Endothelial cell of umbilical vein (primary cell): ENCODE measurements around the gene ULK4. TPM values are rescaled to one million over a fixed set of nuclear protein-coding genes. Genes with fewer than 3 reads are reported as not detected.

Experiments
- BruUV-seq: library from RNA; stranded (reverse); fragments of 400-500 nt; replicated peaks from 2 replicates; lab custom pipeline; 2021; lab: Mats Ljungman, UMichigan
- CTCF ChIA-PET: fragments of 300-600, 350-600 bp; sonication (Branson Sonifier 250); formaldehyde crosslinking; loops from one replicate; lab custom pipeline; 2021; ENCODE audit warnings: antibody characterized with exemption, inconsistent platforms; lab: Charles Lee
- POLR2A ChIA-PET: fragments of 300-600, 350-600 bp; sonication (Branson Sonifier 250); formaldehyde crosslinking; loops from one replicate; lab custom pipeline; 2021; ENCODE audit warnings: antibody characterized with exemption, inconsistent platforms; lab: Charles Lee
- DNase-seq: peaks from one replicate; pipeline ENCODE4 v3.0.0-alpha.2; 2011; ENCODE audit warnings: low read depth, low spot score
- FAIRE-seq: peaks from 2 replicates; lab custom pipeline; 2011; peaks lifted over from hg19 to GRCh38; lab: Jason Lieb, UNC
- H2AFZ ChIP-seq: 2 replicates; pipeline ENCODE4 v1.6.0; 2012; ENCODE audit warnings: low read depth, low read length, control low read depth, inconsistent platforms
- H3K27ac ChIP-seq: 2 replicates; pipeline ENCODE4 v1.5.1; 2011; ENCODE audit warnings: low read depth, mild to moderate bottlenecking, control low read depth, low read length, moderate library complexity; ENCODE audit not compliant: insufficient read depth
- H3K27me3 ChIP-seq, 2 experiments: 2 replicates each; pipeline versions ENCODE4 v1.6.0 to v1.6.1; 2011; ENCODE audit warnings: low read length in 2 of 2, mixed read lengths in 1 of 2; ENCODE audit not compliant: control insufficient read depth in 2 of 2, insufficient read depth in 2 of 2
- H3K36me3 ChIP-seq, 2 experiments: 2 replicates in 1 of 2; 3 replicates in 1 of 2; pipeline ENCODE4 v1.5.1; 2011; ENCODE audit warnings: low read length in 2 of 2, mild to moderate bottlenecking in 1 of 2, moderate library complexity in 1 of 2; ENCODE audit not compliant: control insufficient read depth in 2 of 2, insufficient read depth in 2 of 2; ENCODE audit errors: extremely low read depth in 1 of 2
- H3K4me1 ChIP-seq: 3 replicates; pipeline ENCODE4 v1.5.1; 2011; ENCODE audit warnings: mild to moderate bottlenecking, low read length; ENCODE audit not compliant: control insufficient read depth, insufficient read depth; ENCODE audit errors: extremely low read depth
- H3K4me2 ChIP-seq: 2 replicates; pipeline ENCODE4 v1.6.1; 2011; ENCODE audit warnings: low read length, control low read depth, mixed read lengths; ENCODE audit not compliant: insufficient read depth
- H3K4me3 ChIP-seq, 3 experiments: fragments of 200-600 bp in 1 of 3; sonication (generic), shearing (Covaris generic) in 1 of 3; replicated peaks in 1 of 3; 2 replicates each; pipeline ENCODE4 v1.5.1; 2011 to 2016; ENCODE audit warnings: control low read depth in 3 of 3, low read length in 3 of 3, mild to moderate bottlenecking in 2 of 3, inconsistent platforms in 1 of 3, low read depth in 1 of 3, moderate library complexity in 1 of 3; ENCODE audit not compliant: insufficient read depth in 1 of 3
- H3K79me2 ChIP-seq: 2 replicates; pipeline ENCODE4 v1.6.0; 2012; ENCODE audit warnings: low read length, inconsistent platforms; ENCODE audit not compliant: control insufficient read depth, insufficient read depth
- H3K9ac ChIP-seq: replicated peaks from 2 replicates; pipeline ENCODE3; 2011; ENCODE audit warnings: low read length, control low read depth; ENCODE audit not compliant: insufficient read depth; ENCODE audit errors: extremely low read depth
- H3K9me1 ChIP-seq: replicated peaks from 3 replicates; pipeline ENCODE4 v1.6.0; 2011; ENCODE audit warnings: mild to moderate bottlenecking, low read length; ENCODE audit not compliant: control insufficient read depth, insufficient read depth; ENCODE audit errors: extremely low read depth
- H3K9me3 ChIP-seq: replicated peaks from 2 replicates; pipeline ENCODE4 v1.5.1; 2012; ENCODE audit warnings: low read length, inconsistent platforms; ENCODE audit not compliant: control insufficient read depth, insufficient read depth
- H4K20me1 ChIP-seq: replicated peaks from 2 replicates; pipeline ENCODE3; 2011; ENCODE audit warnings: mild to moderate bottlenecking, low read length; ENCODE audit not compliant: control insufficient read depth, insufficient read depth; ENCODE audit errors: extremely low read depth
- CTCF ChIP-seq, 2 donors: IDR thresholded peaks; 1 replicate in 1 of 2; 2 replicates in 1 of 2; pipeline ENCODE4 v1.5.1; 2011; ENCODE audit warnings: low read length in 2 of 2, mild to moderate bottlenecking in 2 of 2, moderate library complexity in 2 of 2, control low read depth in 1 of 2, inconsistent platforms in 1 of 2, low read depth in 1 of 2; ENCODE audit not compliant: insufficient read depth in 1 of 2; ENCODE audit errors: extremely low read depth in 1 of 2
- EZH2 ChIP-seq: IDR thresholded peaks from 2 replicates; pipeline ENCODE4 v1.6.1; 2012; ENCODE audit warnings: borderline replicate concordance, low read depth, mild to moderate bottlenecking, moderate library complexity, low read length, inconsistent platforms; ENCODE audit not compliant: severe bottlenecking
- FOS ChIP-seq: IDR thresholded peaks from 2 replicates; pipeline ENCODE4 v1.6.1; 2011; ENCODE audit warnings: mild to moderate bottlenecking, low read length, moderate library complexity, borderline replicate concordance; ENCODE audit not compliant: insufficient read depth
- GATA2 ChIP-seq: IDR thresholded peaks from 2 replicates; pipeline ENCODE4 v1.7.0; 2011; ENCODE audit warnings: low read depth, mild to moderate bottlenecking, moderate library complexity, mixed read lengths, low read length; ENCODE audit not compliant: insufficient read length, insufficient read depth
- JUN ChIP-seq: IDR thresholded peaks from 2 replicates; pipeline ENCODE4 v1.6.1; 2011; ENCODE audit warnings: borderline replicate concordance, low read depth; ENCODE audit not compliant: insufficient read length, insufficient read depth
- MAX ChIP-seq: IDR thresholded peaks from 2 replicates; pipeline ENCODE4 v1.6.1; 2011; ENCODE audit not compliant: insufficient read depth, insufficient read length
- MYC ChIP-seq: IDR thresholded peaks from one replicate; pipeline ENCODE4 v1.6.1; 2011; ENCODE audit warnings: mild to moderate bottlenecking, low read depth, low read length
- POLR2A ChIP-seq: IDR thresholded peaks from 2 replicates; pipeline ENCODE4 v1.6.1; 2012; ENCODE audit warnings: low read depth, mild to moderate bottlenecking, control low read depth, low read length
- POLR2AphosphoS5 ChIP-seq: IDR thresholded peaks from 2 replicates; pipeline ENCODE4 v1.6.1; 2012; ENCODE audit warnings: low read depth, mild to moderate bottlenecking, control low read depth, low read length, moderate library complexity; ENCODE audit not compliant: insufficient read depth
- dilution Hi-C: fragments of 300-500 bp; cut with MboI; formaldehyde crosslinking; loops from one replicate; pipeline ENCODE4 v1.15.0; 2019; ENCODE audit warnings: low sequenced_read_pairs; ENCODE audit not compliant: extremely low pct_ligation_motif_present
- intact Hi-C: fragments of 100-400 bp; cut with micrococcal nuclease; formaldehyde crosslinking; loops from one replicate; pipeline ENCODE4 v1.10.0; 2022
- polyA plus RNA-seq, 4 experiments: library from polyadenylated mRNA; depleted of rRNA in 3 of 4; stranded (reverse) in 3 of 4; unstranded in 1 of 4; fragments of >200 nt; gene quantifications; 2 replicates each; pipeline versions ENCODE4 v1.2.1 to v1.2.3, GENCODE V29; 2011 to 2012; ENCODE audit warnings: missing spikeins in 1 of 4
- total RNA-seq: library from RNA; stranded (reverse); gene quantifications from 2 replicates; pipeline ENCODE4 v1.2.3, GENCODE V29; 2021

The ULK4 gene
- total and polyA plus RNA-seq, 2 donors (not counting 3 experiments of a cell fraction or from before 2014, with no cell fraction given): 3.3 to 16.0 TPM

- POLR2A ChIA-PET: no interaction called here
- Histone ChIP-seq H4K20me1 (no peaks in the 10 kb centered on the region), H3K36me3 (no peaks in the 10 kb centered on the region), H3K9me3 (no peaks in the 10 kb centered on the region), H3K4me3 (no peak overlapping the region), H3K4me1 (no peaks in the 10 kb centered on the region), H3K79me2 (no peaks in the 10 kb centered on the region), H3K27ac (no peak overlapping the region), H3K9me1 (peaks cover 2% of the 10 kb centered on the region), H2AFZ (no peak overlapping the region), H3K27me3 (no peaks in the 10 kb centered on the region), H3K9ac (no peak overlapping the region), H3K4me2 (no peak overlapping the region)
- intact Hi-C loops (no loop called here), dilution Hi-C loops (no loop called here)
- no TSS peak for BruUV-seq
- TF ChIP-seq FOS: no peak
- TF ChIP-seq POLR2AphosphoS5: no peak
- no peak for TF ChIP-seq MYC
- DNase-seq (no peak), FAIRE-seq (no peak)
- CTCF ChIA-PET: interaction anchor here (0.7 kb wide), 1 partner anchor 10 kb away, joined by 3 read pairs; no protein-coding TSS in a partner anchor
These were observed 273.1 kb downstream of the ULK4 start for GRCh38 chr3:41688595-41689380.

- FAIRE-seq (no peak), DNase-seq (no peak)
- no peak overlapping the region for H3K4me3 ChIP-seq
- H3K9ac ChIP-seq: no peak overlapping the region
- no peaks in the 10 kb centered on the region for H3K36me3 ChIP-seq
- BruUV-seq: no TSS peak
- H4K20me1 ChIP-seq: no peaks in the 10 kb centered on the region
- ChIA-PET POLR2A (no interaction called here), CTCF (interaction anchor here (1.3 to 1.7 kb wide), 2 partner anchors 8 to 14 kb away, joined by 5 read pairs; no protein-coding TSS in a partner anchor)
- dilution Hi-C loops (no loop called here), intact Hi-C loops (no loop called here)
- H3K9me1 ChIP-seq: no peaks in the 10 kb centered on the region
- H3K27ac ChIP-seq: no peak overlapping the region
- H2AFZ ChIP-seq: no peak overlapping the region
- no peaks in the 10 kb centered on the region for H3K9me3 ChIP-seq
- H3K27me3 ChIP-seq: no peaks in the 10 kb centered on the region
- no peaks in the 10 kb centered on the region for H3K4me1 ChIP-seq
- TF ChIP-seq GATA2: no peak
- TF ChIP-seq MAX: no peak
- no peak for TF ChIP-seq POLR2A
- no peak for TF ChIP-seq JUN
- TF ChIP-seq MYC: no peak
- TF ChIP-seq POLR2AphosphoS5: no peak
- no peak for TF ChIP-seq FOS
- no peak for TF ChIP-seq EZH2
- no peak for TF ChIP-seq CTCF (IDR thresholded peaks at IDR 0.05; ENCODE audit: extremely low read depth in 1 of 2, insufficient read depth in 1 of 2, low read depth in 1 of 2, low read length in 2 of 2)
- H3K79me2 ChIP-seq: no peaks in the 10 kb centered on the region
- H3K4me2 ChIP-seq: no peak overlapping the region
These were observed 276.8 kb downstream of the ULK4 start for GRCh38 chr3:41684797-41685735.
